C4-2B (cell line): ENCODE measurements around the gene LCN2.

ENCODE experiments used
- CTCF ChIP-seq: fragments of 450-650 bp; conservative IDR thresholded peaks from 2 replicates; pipeline ENCODE4 v1.5.1; 2017; ENCODE audit warnings: mild to moderate bottlenecking
- ZFX ChIP-seq: fragments of 450-650 bp; IDR thresholded peaks from 2 replicates; pipeline ENCODE4 v1.6.1; 2017

GRCh38 chr9:128149001-128149701 is at the start of gene LCN2:
- TF ChIP-seq CTCF (no peak), ZFX (no peak)
